Eye (tissue), 1 donor: ENCODE data around the gene TRPM5.

Experiments
- DNase-seq: peaks from one replicate; pipeline ENCODE4 v3.0.0-alpha.2; 2015

TRPM5 gene

GRCh38 chr11:2420502-2421225 lies 23.6 kb downstream of the TRPM5 start:
- DNase-seq, result peak; percentile 94

- peak; percentile 92 for DNase-seq
Measured at GRCh38 chr11:2419638-2420501, 24.4 kb downstream of the TRPM5 start.

- DNase-seq, result no peak
Measured at GRCh38 chr11:2418693-2419360, 25.5 kb downstream of the TRPM5 start.

GRCh38 chr11:2417856-2418692 lies 26.2 kb downstream of the TRPM5 start:
- no peak for DNase-seq

- no peak for DNase-seq
Measured at GRCh38 chr11:2416765-2417164, 27.5 kb downstream of the TRPM5 start.

- no peak for DNase-seq
Measured at GRCh38 chr11:2415601-2416380, 28.5 kb downstream of the TRPM5 start.

GRCh38 chr11:2415171-2415570 lies 29.1 kb downstream of the TRPM5 start:
- no peak for DNase-seq

GRCh38 chr11:2414616-2415015 lies 29.7 kb downstream of the TRPM5 start:
- DNase-seq, result no peak

- no peak for DNase-seq
Measured at GRCh38 chr11:2413742-2414579, 30.4 kb downstream of the TRPM5 start.

- no peak for DNase-seq
Measured at GRCh38 chr11:2412323-2412722, 32.0 kb downstream of the TRPM5 start.

GRCh38 chr11:2411446-2412305 lies 32.6 kb downstream of the TRPM5 start:
- no peak for DNase-seq

- DNase-seq, result peak; percentile 9
Measured at GRCh38 chr11:2410616-2411015, 33.7 kb downstream of the TRPM5 start.

- DNase-seq, result peak; percentile 76
Measured at GRCh38 chr11:2409611-2410468, 34.5 kb downstream of the TRPM5 start.

GRCh38 chr11:2409126-2409525 lies 35.2 kb downstream of the TRPM5 start:
- no peak for DNase-seq

- DNase-seq, result peak; percentile 12
Measured at GRCh38 chr11:2408671-2409070, 35.6 kb downstream of the TRPM5 start.

- no peak for DNase-seq
Measured at GRCh38 chr11:2406878-2407410, 37.4 kb downstream of the TRPM5 start.

GRCh38 chr11:2406451-2406850 lies 37.9 kb downstream of the TRPM5 start:
- no peak for DNase-seq

GRCh38 chr11:2404735-2405196 lies 39.5 kb downstream of the TRPM5 start:
- no peak for DNase-seq
